Left renal cortex interstitium (tissue), 4 donors: ENCODE measurements around the gene LCTL. TPM values are rescaled to one million over a fixed set of nuclear protein-coding genes. Genes with fewer than 3 reads are reported as not detected.
A peak's percentile ranks its signal among the peaks of the same experiment; 100 is the strongest.
"Not testable (repeated sequence)": the region's sequence is repeated elsewhere in the genome, so short reads cannot be mapped to it uniquely, and the experiment has no call there.

Source experiments
- DNase-seq, 4 donors: peaks; one replicate each; pipeline ENCODE4 v3.0.0-alpha.2; 2013; ENCODE audit warnings: low read depth in 4 of 4, low spot score in 2 of 4, missing footprints in 1 of 4
- polyA plus RNA-seq, 4 donors: library from polyadenylated mRNA; unstranded; fragments of 120-200 nt; gene quantifications; one replicate each; pipeline ENCODE4 v1.2.1, GENCODE V29; 2013; ENCODE audit not compliant: insufficient read length in 4 of 4

Gene LCTL
- polyA plus RNA-seq, 4 donors = 0.17 to 0.77 (median 0.23) TPM

- no peak for DNase-seq
Measured at GRCh38 chr15:66503780-66504562, 61.8 kb downstream of the LCTL start.

GRCh38 chr15:66503041-66503648 is 62.7 kb downstream of the LCTL start:
- not testable (repeated sequence) for DNase-seq

GRCh38 chr15:66502491-66502890 is 63.3 kb downstream of the LCTL start:
- no peak for DNase-seq

- not testable (repeated sequence) for DNase-seq
Measured at GRCh38 chr15:66500346-66500745, 65.5 kb downstream of the LCTL start.

- DNase-seq = peak in 1 of 4 donors; percentile 19
Measured at GRCh38 chr15:66498501-66499386, 67.1 kb downstream of the LCTL start.

Other genes starting within 250 kb of the LCTL start
- gene TIPIN, start 209.3 kb downstream of the LCTL start, polyA plus RNA-seq = 10 to 100 TPM; 14.3 to 23.2 (median 17.7) TPM
- 10 to 100 TPM; 49.4 to 55.6 (median 52.1) TPM for gene MAP2K1, start 179.1 kb downstream of the LCTL start, polyA plus RNA-seq
- 10 to 100 TPM; 34.1 to 44.5 (median 40.2) TPM for gene SNAPC5, start 68.2 kb downstream of the LCTL start, polyA plus RNA-seq
- 1,000 to 10,000 TPM; 3,356 to 4,114 (median 3,744) TPM for gene RPL4, start 61.1 kb downstream of the LCTL start, polyA plus RNA-seq
- gene ZWILCH, start 60.7 kb downstream of the LCTL start, polyA plus RNA-seq = 10 to 100 TPM; 23.1 to 30.5 (median 27.4) TPM
- 10 to 100 TPM; 27.4 to 49.4 (median 42.6) TPM for gene SMAD6, start 136.2 kb upstream of the LCTL start, polyA plus RNA-seq